Left renal cortex interstitium (tissue), 4 donors: ENCODE results near the gene SNTG2. TPM values are rescaled to one million over a fixed set of nuclear protein-coding genes. Genes with fewer than 3 reads are reported as not detected.
"Not testable (repeated sequence)": the region's sequence is repeated elsewhere in the genome, so short reads cannot be mapped to it uniquely, and the experiment has no call there.

Experiments
- DNase-seq, 4 donors: peaks; one replicate each; pipeline ENCODE4 v3.0.0-alpha.2; 2013; ENCODE audit warnings: low read depth in 4 of 4, low spot score in 2 of 4, missing footprints in 1 of 4
- polyA plus RNA-seq, 4 donors: library from polyadenylated mRNA; unstranded; fragments of 120-200 nt; gene quantifications; one replicate each; pipeline ENCODE4 v1.2.1, GENCODE V29; 2013; ENCODE audit not compliant: insufficient read length in 4 of 4

Gene SNTG2
- polyA plus RNA-seq, 4 donors: 1.8 to 2.9 (median 2.4) TPM

DNA sequence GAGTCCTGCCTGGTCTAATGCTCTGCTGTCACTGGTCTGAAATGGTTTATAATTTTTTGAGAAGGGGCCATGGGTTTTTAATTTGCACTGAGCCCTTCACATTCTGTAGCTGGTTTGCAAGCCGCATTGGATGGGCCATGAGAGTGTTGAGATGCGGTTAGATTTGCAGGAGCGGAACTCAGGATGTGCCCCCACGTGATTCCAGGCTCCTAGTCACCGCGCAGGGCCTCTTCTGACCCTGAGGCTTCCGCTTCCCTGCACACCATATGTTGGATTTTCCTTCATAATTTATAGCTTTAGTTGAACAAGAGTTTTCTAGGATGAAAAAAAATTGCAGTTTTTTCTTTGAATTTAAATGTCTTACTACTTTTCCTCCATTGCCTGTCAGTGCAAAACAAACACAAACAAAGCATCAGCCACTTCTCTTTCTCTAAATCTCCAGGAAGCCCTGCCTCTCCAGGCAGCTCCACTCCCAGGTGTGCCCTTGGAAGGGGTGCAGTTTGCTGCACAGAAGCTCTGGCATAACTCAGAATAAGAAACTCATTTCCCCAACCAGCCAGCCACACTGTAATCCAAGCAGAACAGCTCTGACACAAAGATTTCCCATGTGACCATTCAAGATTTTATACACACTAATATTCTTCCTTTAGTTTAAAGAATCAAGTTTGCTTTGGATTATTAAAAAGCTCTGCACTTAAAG, 444.2 kb downstream of the SNTG2 start:
- DNase-seq: no peak

DNA sequence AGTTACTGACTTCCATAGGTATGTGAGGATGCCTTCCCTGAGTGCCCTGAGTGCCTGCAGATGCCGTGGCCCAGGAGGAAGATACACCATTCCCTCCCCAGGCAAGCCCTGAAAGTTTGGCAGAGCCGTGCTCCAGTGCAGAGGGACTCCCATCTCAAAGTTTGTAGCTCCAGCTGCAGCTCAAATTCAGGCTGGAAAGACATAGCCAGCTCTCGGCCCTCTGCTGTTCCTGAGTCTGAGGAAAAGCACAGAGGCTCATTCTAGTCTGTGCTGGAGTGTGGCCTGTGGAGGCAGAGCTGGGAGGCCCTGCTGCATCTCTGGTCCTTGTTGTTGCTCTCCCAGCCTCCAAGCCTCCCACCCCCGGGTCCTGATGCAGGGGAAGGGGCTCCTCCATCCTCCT, 446.7 kb downstream of the SNTG2 start:
- no peak for DNase-seq

DNA sequence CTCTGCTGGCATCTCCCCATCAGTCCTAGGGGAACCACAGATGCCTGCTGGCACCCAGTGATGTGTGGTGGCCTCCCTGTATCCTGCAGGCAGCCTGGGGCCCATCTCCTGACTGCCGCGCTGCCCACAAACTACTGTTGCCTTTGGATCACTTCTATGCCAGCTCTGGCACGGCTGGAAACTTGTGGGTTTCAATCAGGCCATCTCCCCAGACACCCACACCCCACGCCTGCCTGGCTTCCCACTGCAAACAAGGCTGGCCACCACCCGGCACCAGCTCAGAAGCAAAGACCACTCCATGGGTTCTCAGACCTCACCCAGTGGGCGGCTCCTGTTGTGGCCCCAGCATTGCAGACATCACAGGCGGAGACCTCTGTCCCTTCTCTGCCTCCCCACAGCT, 447.5 kb downstream of the SNTG2 start:
- DNase-seq: no peak

DNA sequence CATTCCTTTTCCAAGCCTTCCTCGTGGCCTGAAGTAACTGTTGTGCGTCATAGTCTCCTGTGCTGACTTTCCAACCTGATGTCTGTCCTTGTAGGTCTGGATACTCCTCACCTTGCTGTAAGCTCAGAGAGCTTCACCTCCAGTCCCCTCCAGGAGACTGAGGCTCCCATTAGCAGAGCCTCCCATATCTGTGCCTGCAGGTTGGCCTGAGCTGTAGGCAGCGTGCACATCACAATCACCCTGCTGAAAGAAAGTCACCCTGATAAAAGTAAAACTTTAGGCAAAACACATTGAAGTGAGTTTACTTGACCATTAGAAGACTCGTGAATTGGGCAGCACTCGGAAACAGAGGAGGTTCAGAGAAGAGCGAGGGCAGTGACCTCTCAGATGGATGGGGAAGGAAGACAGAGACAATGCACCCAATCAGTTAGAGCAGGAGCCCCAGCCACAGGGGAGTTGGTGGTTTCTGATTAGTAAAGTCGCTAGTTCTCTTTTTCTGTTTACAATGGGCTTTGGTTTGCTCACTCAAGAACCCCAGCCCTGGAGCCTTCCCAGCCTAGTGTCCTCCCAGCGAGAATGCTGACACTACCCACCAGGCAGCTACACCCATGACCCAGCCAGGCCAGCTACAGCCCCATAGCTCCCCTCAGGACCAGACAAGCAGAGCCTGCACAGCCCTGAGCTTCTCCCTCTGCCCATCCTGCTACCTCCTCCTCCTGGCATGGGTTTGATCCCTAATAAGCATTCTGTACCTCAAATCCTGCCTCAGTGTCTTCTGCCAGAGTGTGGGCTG, 450.5 kb downstream of the SNTG2 start:
- DNase-seq: no peak

DNA sequence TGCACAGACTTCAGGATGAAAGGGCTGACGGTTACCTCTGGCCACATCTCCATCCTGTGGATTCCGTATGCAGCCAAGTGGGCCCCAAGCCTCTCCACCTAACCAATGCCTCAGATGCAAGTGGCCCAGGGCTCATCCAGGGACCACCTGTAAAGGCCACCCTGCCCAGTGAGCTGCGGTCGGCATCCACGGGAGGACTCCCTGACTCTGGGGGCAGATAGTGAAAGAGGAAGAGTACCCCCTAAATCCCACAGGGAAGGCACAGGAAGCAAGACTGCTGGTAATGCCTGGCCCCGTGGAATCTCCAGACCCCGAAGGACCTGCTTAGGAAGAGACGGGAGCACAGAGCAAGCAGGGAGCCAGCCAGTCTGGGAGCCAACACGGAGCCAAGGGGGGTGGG, 451.4 kb downstream of the SNTG2 start:
- DNase-seq: no peak

DNA sequence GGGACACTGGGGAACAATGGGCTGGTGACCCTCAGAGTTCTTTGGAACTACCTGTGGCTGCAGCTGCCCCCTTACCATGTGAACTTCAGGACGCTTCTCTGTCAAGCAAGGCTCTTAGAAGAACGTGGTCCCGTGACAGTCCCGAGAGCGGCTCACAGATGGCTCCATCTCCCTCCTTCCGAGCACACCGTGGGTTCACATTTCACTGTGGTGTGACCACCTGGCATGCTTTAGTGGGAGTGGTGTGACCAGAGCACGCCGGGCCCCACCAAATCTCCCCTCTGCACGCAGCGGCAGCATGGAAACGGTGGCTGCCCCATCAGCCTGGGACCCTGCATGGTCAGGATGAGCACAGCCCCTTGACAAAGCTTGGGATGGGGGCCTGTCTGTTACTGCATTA, 452.9 kb downstream of the SNTG2 start:
- no peak for DNase-seq

DNA sequence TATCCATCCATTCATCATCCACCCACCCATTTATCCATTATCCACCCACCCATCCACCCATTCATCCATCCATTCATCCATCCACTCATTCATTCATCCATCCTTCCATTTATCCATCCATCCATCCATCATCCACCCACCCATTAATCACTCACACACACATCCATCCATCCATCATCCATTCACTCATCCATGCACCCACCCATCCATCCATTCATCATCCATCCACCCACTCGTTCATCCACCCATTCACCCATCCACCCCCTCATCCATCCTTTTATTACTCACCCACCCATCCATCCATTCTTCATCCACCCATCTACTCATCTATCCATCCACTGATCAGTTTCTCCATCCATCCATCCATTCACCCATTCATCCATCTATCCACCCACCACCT, 454.5 kb downstream of the SNTG2 start:
- no peak for DNase-seq

DNA sequence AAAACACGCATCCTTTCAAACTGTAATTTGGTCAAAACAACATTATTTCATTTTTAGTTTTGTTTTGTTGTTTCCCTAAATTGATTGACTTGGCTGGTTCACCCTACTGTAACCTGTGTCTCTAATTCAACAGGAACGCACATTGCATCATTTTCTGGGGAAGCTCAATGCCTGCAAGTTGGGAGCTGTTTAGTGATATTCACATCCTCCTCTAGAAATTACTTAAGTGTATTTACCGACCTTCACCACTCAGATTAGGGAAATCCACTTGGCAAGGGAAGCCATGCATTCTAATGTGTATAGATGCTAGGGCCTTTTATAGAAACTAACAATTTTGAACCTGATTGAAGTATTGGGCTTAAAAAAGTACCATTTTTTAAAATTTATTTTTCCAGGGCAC, 455.3 kb downstream of the SNTG2 start:
- DNase-seq: no peak

DNA sequence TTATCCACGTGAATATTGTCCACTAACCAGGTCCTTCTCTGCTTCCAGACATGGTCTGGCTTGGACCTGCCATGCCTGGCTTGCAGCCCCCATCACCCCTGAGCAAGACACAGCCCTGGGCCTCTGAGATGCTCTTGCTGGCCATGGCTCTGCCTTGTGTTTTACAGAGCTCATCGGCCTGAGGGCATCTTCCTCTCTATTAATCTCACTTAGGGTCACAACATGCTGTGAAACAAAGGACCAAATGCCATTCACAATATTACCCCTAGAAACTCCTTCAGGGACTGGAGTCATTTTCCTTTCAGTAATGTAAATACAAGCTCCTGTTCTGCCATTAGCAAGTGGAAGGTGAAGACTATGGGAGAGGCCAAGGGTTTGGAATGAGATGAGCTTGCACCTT, 455.8 kb downstream of the SNTG2 start:
- no peak for DNase-seq

DNA sequence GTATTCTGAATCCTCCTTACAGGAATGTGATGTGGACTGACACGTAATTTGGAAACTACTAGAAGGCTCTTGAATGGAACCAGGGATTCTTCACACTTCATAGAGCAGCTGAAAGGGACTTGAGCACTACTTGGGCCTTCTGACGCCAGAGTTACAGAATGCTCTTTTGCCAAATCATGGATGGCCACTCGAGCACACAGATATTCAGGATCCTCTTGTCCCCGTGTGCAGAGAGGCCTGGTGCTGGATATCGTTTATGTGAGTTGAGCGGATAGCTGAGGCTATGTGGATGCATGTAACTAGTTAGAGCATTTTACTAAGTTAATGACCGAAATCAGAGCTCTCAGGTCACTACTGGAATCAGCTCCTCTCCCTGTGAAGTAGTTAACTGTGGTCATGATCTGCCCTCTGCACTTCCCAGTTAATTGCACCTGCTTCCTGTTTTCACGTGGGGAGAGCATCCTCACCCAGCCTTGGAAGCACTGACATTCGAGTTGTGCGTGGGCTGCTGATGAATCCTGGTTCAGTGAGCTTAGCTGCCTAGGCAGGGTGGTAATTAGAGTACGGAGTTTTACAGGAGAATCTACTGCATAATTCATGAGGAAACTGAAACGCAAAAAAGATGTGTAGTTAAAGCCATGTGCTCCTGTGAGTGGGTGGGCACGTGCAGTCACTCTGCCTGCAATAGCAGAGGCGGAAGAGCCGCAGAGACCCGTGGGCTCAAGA, 457.5 kb downstream of the SNTG2 start:
- peak in 3 of 4 donors; percentile 15 to 32 (median 27) for DNase-seq

DNA sequence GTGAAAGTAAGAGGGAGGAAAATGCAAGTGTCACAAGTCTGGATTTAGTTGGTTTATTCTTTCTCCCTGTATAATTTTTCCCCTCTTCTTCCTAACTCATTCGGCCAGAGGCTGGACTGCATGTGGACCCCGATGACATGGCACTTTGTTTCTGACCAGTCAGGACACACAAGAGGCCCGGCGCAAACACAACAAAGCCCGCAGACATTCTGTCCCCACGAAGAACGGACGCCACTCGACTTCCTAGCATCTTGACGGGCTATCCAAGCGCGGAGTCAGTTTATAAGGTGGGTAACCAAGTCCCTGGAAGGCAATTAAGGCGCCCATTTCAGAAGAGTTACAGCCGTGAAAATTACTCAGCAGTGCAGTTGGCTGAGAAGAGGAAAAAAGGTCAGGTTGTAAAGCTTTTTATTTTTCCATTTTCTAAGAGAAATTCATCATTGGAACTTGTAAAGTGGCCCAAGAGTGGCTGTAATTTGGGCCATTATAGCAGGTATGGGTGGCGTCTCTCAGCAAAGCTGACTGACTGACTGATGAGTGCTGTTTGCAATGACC, 462.6 kb downstream of the SNTG2 start, which contains the start of gene TPO:
TSS of gene TPO (plus strand) at position 308 of the 555 bp plus-strand sequence. CDS start 946 bp downstream, outside the sequence.
- no peak for DNase-seq

DNA sequence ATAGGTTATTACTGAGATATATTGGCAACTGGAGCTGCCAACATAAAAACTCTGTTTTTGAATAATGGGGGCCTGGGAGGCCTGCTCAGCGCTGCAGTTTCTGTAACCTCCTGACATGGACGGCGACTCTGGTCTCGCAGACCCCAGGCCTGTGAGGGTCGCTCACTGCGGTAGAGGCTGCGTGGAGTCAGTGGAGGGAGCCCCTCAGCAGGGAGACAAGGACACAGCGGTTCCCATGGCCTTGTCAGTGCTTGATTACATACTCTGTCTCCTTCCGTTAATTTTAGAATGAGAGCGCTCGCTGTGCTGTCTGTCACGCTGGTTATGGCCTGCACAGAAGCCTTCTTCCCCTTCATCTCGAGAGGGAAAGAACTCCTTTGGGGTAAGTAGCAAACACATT, 463.5 kb downstream of the SNTG2 start:
- no peak for DNase-seq

DNA sequence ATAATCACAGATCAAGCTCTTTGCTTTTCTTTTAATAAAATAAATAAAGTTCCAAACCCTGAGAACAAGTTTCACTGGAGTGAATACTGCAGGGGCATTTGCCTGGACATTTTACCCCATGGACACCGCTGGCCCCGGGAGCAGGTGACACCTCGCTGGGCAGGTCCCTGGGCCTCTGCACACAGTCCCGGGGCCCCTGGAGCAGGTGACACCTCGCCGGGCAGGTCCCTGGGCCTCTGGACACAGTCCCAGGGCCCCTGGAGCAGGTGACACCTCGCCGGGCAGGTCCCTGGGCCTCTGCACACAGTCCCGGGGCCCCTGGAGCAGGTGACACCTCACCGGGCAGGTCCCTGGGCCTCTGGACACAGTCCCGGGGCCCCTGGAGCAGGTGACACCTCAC, 464.3 kb downstream of the SNTG2 start:
- DNase-seq: not testable (repeated sequence)

DNA sequence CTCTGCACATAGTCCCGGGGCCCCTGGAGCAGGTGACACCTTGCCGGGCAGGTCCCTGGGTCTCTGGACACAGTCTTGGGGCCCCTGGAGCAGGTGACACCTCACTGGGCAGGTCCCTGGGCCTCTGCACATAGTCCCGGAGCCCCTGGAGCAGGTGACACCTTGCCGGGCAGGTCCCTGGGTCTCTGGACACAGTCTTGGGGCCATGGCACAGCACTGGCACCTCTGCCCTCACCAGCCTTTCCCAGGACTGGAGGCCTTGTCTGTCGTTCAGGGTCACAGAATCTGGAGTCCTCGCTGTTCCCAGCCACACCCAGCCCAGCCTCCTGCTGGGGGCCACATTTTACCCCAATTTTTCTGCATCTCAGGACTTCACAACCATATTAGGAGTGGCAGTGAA, 464.9 kb downstream of the SNTG2 start:
- no peak for DNase-seq
